SJSA1 (cell line): ENCODE measurements around the gene CEBPB. TPM values are rescaled to one million over a fixed set of nuclear protein-coding genes. Genes with fewer than 3 reads are reported as not detected.

Experiments
- total RNA-seq: library from RNA; depleted of rRNA; stranded (reverse); fragments of >200 nt; shearing (Covaris generic); gene quantifications from 2 replicates; pipeline ENCODE4 v1.2.3, GENCODE V29; 2014; rRNA removed

CEBPB gene
- total RNA-seq, 1 experiment from 2014 or later = 30.8 TPM

Other genes with a start within 250 kb of the CEBPB start
- gene SNAI1, start 207.8 kb upstream of the CEBPB start, total RNA-seq = 11.4 and 24.2 TPM in 2 replicates
- 45.4 and 51.1 TPM in 2 replicates for gene UBE2V1, start 77.7 kb upstream of the CEBPB start, total RNA-seq
- 24.8 and 43.5 TPM in 2 replicates for gene PEDS1, start 37.1 kb upstream of the CEBPB start, total RNA-seq